HG03139 (cell line): ENCODE results near the gene MPV17L2.
"Not testable (repeated sequence)": the region's sequence is repeated elsewhere in the genome, so short reads cannot be mapped to it uniquely, and the experiment has no call there.

Source experiments
- ATAC-seq: cut with Tn5 transposase; IDR thresholded peaks from one replicate; pipeline ENCODE4 v1.9.1; 2021; ENCODE audit not compliant: unreplicated experiment

Gene MPV17L2

DNA sequence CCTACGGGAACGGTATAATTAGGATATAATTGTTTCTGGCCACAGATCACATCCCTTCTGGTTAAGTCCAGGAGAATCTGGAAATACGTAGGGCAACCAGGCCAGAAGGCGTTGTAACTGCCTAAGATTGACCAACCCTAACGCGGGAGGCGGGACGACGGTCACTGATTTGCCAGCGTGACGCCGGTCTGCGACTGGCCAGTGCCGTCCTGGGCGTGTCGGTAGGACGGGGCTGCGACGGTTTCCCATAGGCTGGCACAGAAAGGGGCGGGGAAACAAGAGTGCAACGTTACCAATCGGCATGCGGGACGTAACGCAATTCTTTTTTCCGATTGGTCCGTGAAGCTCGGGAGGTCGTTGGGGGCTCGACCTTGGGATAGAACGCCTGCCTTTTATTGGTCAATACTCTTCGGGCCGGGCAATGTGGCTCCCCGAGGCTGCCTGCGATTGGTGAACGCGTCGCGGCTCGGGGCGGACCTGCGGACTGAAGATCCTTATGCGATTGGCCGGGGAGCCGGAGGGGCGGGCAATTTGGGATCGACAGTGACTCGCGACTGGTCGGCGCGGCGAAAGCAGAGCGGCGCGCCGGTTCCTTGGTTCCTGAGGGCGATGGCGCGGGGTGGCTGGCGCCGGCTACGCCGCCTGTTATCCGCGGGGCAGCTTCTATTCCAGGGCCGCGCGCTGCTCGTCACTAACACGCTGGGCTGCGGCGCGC is at the start of gene MPV17L2:
MPV17L2 (plus strand) TSS at position 546 of the 715 bp plus-strand sequence; CDS start at position 610, 64 bp downstream.
- peak; percentile 74 for ATAC-seq

DNA sequence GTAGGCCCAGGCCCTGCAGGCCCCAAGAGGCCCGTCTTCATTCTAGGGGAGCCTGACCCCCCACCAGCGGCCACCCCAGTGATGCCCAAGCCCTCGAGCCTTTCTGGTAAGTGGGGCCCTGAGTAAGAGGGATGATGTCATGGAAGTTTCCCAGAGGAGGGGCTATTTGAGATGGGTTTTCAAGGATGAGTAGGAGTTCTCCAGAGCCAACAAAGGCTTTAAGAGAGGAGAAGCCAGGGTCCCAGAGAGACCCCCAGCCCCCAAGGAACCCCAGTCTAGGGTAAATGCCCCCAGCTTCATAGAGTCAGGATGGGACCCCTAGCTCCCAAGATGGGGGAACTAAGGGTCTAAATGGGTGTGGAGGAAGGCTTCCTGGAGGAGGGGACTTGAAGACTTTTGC is 49.1 kb upstream of the MPV17L2 start:
- ATAC-seq: no peak

DNA sequence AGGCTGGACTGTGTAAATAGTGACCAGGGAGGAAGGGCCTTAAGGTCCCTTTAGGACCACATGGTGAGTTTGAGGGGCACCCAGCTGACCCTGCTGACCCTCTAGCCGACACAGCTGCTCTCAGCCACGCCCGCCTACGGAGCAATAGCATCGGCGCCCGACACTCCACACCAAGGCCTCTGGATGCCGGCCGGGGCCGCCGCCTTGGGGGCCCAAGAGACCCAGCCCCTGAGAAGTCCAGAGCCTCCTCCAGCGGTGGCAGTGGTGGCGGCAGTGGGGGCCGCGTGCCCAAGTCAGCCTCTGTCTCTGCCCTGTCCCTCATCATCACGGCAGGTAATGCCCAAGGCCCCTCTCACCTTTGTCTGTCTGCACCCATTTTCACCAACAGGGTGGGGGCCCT is 48.7 kb upstream of the MPV17L2 start:
- no peak for ATAC-seq

DNA sequence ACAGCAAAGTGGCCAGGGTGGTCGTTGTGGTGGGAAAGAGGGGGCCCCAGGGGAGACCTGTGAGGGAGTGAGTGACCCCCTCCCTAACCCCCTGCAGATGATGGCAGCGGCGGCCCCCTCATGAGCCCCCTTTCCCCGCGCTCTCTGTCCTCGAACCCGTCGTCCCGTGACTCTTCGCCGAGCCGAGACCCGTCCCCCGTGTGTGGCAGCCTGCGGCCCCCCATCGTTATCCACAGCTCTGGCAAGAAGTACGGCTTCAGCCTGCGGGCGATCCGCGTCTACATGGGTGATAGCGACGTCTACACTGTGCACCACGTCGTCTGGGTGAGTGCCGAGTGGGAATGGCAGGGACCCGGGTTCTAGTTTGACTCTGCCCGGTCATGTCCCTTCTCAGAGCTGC is 48.1 kb upstream of the MPV17L2 start:
- no peak for ATAC-seq

DNA sequence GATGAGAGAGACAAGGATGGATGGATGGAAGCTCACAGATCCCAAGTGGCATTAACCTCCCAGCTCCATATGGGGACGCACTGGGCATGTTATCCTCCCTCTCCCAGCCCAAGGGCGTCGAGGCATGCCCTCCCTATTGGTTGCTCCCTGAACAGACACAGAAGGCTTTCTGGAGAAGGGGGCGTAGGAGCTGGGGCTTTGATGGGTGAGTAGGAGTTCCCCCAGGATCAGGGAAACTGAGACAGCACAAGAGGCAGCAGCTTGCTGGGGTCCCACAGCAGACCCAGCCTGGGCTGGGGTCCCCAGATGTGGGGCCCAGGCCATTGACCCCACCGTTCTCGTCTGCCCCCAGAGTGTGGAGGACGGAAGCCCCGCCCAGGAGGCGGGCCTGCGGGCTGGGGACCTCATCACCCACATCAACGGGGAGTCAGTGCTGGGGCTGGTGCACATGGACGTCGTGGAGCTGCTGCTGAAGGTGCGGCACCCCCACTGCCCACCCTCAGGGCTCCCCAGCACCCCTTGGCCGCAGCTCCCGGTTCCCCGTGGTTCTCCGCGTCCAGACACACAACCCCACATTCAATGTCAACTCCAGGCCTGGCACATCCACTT is 47.5 kb upstream of the MPV17L2 start:
- no peak for ATAC-seq

DNA sequence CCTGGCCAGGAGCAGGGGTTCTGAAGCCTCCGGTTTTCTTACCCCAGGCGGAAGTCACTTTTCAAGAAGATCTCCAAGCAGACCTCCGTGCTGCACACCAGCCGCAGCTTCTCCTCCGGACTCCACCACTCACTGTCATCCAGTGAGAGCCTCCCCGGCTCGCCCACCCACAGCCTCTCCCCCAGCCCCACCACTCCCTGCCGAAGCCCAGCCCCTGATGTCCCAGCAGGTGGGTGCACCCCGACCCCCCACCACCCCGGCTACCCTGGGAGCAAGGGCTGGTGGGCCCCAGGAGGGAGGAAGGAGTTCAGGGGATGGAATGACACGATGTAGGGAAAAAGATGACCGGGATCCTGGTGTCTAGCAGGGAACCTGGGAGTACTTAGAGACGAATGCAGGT is 45.6 kb upstream of the MPV17L2 start:
- no peak for ATAC-seq

DNA sequence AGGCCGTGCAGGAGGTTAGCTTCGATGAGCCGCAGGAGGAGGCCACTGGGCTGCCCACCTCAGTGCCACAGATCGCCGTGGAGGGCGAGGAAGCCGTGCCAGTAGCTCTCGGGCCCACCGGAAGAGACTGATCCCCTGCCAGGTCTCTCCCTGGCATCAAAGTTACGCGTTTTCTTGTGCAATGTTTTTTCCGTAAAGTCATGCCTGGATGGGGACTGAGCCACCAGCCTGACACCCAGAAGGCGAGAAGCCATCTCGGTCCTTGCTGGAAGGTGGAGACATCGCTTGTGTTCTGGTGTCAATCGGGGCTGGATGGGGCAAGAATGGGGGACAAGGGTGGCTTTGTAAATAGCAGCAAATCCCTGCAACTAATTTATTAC is 43.4 kb upstream of the MPV17L2 start:
- ATAC-seq: no peak

DNA sequence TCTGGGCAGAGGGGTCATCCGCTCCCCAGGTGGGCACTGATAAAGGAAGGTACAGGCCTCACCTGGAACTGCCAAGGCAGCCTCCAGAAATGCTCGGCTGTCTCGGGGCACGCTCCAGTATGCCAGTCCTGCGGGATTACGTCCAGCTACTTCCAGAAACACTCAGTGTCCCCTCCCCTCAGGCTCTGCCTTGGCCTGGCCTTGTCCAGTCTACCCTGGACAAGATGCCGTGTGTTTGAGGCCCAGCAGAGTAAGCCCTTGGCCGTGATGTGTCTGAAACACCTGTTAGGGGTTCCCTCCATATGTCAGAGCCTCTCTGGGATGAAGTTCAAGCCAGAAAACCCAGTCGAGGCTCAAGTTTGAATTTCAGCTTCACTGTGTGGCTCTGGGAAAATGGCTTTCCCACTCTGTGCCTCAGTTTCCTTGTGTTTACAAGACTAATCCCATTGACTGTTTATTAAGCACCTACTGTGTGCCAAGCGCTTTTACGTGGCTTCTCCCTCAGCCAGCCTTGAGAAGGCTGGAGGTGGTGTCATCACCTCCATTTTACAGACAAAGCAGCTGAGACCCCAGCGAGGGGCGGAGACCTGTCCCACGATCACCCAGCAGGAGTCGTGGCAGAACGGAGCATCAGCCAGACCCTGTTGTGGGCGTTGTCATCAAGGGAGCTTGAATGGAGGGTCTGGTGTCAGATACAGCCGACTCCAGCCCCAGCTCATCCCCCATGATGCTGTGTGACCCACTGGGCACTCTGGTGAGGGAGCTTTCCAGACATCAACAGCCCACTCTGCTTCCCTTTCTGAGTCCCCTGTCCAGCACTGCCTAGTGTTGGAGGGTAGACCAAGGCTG is 42.0 kb upstream of the MPV17L2 start:
- no peak for ATAC-seq

DNA sequence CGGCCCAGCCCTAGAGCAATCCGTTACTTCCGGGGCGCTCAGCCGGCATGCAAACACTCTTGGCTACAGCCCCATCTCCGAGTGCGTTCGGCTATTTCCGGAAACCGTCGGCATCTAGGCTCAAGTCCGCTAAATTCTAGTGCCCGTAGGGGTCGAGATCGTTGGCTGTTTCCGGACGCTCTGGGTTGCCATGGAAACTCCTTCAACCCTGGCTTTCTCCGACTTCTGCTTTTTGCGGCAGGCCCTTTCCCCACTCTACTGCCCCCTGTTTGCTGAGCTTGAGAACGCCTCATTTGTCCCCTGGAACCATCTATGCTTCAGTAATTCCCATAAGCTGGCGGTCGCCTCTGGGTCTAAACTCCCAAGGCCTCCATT is 40.6 kb upstream of the MPV17L2 start:
- peak; percentile 51 for ATAC-seq

DNA sequence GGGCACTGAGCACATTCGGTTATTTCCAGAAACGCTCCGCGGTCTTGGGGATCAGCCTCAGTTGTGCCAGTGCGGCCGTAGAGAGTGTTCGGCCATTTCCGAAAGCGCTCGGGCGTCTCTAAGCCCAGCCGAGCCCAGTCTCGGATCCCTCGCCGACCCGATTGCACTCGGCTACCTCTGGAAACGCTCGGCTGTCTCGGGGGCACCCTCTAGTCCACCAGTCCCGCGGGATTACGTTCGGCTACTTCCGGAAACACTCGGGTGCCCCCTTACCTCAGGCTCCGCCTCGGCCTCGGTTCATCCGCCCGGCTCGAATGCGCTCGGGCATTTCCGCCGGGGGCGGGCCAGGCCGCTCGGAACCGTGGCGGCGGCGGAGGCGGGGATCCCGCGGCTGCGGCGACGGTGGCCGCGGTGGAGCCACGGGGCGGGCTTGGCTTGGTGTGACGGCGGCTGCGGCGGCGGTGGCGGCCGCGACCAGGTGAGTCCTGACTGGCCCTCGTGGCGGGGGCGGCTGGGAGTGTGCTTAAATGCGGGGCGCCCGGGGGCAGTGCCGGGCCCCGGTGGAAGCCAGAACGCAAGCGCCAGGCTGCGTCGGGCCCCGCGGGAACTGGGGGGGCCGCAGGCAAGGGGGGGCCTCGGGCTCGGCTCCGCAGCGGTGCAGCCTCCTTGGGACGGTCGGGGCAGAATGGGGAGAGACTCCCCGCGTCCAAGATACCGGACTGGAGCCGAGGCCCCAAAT is 40.0 kb upstream of the MPV17L2 start, which contains the start of gene PIK3R2:
PIK3R2 (plus strand) TSS at position 347 of the 739 bp plus-strand sequence. CDS start 2,717 bp downstream, outside the sequence.
- ATAC-seq: peak; percentile 58

DNA sequence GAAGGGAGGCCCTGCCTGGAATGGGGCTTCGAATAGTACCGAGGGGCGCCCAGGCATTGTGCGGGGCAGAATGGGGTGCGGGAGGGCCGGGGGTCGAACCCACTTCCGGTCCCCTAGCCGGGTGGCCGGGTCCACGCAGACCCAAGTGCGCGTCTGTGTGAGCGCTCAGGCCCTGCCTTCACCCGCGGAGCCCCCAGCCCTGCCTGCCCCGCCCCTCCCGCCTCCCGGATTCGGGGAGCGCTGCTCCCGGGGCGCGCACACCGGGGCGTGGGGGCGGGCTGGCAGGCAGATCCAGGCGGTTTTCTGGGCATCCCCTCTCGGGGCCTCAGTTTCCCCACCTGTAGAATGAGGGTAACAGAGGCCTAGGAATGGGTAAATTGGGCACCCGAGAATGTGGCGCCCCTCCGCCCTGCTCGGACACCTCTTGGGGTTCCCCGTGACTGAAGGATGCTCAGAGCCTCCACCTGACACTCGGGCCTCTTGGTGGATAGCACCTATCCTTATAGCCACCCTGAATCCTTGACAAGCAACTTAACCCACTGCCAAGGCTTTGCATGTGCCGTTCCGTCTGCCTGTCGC is 39.4 kb upstream of the MPV17L2 start:
- ATAC-seq: no peak

DNA sequence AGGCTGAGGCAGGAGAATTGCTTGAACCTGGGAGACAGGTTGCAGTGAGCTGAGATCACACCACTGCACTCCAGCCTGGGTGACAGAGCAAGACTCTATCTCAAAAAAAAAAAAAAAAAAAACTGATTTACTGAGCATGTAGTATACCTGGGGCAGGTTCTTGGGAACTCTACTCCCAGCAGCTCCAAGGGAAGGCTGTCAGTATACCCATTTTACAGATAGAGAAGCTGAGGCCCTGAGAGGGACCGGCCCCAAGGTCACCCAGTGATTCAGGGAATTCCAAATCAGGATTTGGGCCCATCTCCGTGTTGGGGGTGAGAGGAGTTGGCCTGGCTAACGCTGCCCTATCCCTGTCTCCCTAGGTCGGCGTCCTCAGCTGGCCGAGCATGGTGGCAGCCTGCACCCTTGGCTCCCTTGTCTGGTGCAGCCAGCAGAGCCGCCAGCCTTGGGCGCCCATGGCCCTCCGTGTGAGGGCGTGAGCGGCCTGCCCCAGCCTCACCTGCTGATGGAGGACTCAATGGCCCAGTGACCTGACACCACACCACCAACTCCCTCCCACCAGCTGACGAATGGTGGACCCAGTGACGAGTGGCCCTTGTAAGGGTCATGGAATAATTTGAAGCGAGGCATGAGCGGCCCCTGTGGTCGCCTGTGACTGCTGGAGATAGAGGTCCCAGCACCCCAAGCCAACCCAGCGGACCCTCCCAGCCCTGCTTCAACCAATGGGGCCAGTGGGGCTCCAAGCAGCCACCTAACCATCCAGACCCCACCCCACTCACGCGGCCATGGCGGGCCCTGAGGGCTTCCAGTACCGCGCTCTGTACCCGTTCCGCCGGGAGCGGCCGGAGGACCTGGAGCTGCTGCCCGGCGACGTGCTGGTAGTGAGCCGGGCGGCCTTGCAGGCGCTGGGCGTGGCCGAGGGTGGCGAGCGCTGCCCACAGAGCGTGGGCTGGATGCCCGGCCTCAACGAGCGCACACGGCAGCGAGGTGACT is 37.6 kb upstream of the MPV17L2 start:
- ATAC-seq: no peak

DNA sequence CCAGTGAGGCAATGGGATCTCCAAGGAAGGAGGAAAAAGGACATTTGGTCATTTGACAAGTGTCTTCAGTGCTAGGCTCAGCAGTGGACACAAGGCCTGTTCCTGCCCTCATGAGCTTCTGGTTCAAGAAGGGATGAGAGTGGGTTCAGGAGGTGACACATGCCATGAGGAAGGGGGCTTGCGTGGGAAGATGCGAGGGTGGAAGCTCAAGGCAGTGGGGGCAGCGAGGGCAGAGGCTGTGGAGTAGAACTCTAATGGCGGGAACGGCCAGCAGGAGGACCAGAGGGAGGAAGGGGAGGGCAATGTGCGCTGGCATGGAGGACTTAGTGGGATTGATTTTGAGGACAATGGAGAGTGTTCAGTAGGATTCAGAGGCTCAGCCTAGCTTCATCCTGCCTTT is 36.8 kb upstream of the MPV17L2 start:
- no peak for ATAC-seq

DNA sequence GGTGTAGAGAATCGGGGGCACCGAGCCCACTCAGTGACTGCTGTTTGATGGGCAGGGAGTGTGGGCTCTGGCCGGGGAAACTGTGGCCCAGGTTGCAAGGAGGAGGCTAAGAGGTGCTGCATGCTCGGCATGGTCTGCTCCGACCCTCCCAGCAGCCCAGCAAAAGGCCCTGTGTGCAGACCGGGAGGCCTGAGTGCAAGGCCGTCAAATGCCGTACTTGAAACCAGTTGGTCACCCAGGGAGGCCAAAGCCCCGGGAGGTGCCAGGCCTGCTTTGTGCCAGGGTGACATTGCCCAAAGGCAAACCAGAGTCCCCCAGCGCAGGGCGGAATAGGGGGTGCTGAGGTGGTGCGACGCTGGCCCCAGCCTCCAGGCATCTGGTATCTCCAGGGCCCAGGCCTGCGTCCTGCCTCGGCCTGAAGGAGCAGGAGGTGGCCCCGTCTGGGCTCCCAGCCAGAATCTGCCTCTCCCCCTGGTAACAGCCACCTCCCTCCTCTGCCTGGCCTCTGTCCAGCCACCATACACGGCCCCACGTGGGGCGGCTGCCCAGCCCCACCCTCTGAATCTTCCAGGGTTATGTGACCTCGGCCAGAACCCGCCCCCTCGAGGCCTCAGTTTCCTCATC is 36.1 kb upstream of the MPV17L2 start:
- no peak for ATAC-seq

DNA sequence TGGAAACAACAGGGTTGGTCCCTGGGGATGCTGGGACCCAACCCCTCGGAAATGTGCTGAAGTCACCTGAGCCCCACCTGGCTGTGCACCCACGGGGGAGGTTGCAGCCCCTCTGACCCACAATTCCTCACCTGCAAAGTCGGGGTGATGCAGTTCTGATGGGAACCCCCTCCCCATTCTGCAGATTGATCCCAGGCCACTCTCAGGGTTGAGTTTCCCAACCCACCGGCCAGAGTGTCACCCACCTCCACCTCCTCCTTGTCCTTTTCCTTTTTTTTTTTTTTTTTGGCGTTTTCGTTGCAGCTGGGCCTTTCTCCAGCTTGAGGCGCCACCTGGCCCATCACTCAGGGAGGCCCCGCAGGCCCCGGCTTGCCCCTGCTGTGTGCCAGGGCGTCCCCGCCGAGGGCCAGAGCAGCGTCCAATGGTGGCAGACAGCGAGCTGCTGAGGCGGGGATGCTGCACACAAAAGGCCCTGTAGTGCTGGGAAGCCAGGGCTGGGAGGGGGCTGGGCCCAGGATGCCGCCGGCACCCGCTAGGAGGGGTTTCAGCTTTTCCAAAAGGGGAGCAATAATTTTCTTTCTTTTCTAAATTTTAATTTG is 35.5 kb upstream of the MPV17L2 start:
- no peak for ATAC-seq

DNA sequence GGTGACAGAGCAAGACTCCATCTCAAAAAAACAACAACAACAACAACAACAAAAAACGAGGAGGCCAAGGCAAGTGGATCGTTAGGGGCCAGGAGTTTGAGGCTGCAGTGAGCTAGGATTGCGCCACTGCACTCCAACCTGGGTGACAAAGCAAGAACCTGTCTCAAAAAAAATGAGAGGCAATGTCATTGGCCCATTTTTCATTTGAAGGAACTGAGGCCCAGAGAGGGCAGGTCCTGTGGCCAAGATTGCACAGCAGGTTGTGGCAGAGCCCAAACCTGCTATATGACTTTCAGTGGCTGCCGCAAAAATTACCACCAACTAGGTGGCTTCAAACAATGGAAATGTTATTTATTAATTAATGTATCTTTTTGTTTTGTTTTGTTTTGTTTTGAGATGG is 34.6 kb upstream of the MPV17L2 start:
- no peak for ATAC-seq

DNA sequence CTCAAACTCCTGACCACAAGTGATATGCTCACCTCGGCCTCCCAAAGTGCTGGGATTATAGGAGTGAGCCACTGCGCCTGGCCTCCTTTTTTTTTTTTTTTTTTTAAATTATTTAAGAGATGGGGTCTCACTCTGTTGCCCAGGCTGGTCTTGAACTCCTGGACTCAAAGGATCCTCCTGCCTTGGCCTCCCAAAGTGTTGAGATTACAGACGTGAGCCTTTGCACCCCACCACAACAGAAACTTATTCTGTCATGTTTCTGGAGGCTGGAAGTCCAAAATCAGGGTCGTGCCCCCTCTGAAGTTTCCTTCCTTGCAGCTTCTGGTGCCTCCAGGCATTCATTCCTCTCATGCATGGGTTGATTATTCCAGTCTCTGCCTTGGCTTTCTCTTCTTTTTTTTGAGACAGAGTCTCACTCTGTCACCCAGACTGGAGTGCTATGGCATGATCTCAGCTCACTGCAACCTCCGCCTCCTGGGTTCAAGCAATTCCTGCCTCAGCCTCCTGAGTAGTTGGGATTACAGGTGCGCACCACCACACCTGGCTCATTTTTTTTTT is 33.9 kb upstream of the MPV17L2 start:
- ATAC-seq: not testable (repeated sequence)

DNA sequence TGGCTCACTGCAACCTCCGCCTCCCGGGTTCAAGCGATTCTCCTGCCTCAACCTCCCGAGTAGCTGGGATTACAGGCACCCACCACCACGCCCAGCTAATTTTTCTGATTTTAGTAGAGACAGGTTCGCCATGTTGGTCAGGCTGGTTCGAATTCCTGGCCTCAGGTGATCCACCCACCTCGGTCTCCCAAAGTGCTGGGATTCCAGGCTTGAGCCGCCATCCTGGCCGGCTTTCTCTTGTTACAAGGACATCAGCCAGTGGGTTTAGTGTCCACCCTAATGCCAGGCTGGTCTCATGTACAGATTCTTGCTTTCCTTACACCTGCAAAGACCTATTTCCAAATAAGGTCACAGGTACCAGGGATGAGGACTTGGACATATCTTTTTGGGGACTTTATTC is 33.2 kb upstream of the MPV17L2 start:
- no peak for ATAC-seq
